Gastrocnemius medialis (tissue), 4 donors: ENCODE results near the gene ACHE. TPM values are rescaled to one million over a fixed set of nuclear protein-coding genes. Genes with fewer than 3 reads are reported as not detected.

Source experiments
- ATAC-seq, 2 donors: fragments of 150-250 bp; one replicate each; pipeline ENCODE4 v1.9.1; 2016
- DNase-seq, 2 donors: peaks; one replicate each; pipeline ENCODE4 v3.0.0-alpha.2; 2019
- H3K27ac ChIP-seq, 4 donors: fragments of 200-600 bp; sonication (generic); 1 replicate in 1 of 4; 2 replicates in 3 of 4; pipeline ENCODE4 v1.5.1; 2016 to 2018; ENCODE audit warnings: mild to moderate bottlenecking in 2 of 4, moderate library complexity in 1 of 4
- H3K27me3 ChIP-seq, 3 donors: fragments of 200-600 bp; sonication (generic) in 2 of 3; 1 replicate in 1 of 3; 2 replicates in 2 of 3; pipeline versions ENCODE4 v1.5.1 to v1.6.0; 2016 to 2019; ENCODE audit warnings: mild to moderate bottlenecking in 1 of 3, moderate library complexity in 1 of 3
- H3K36me3 ChIP-seq, 2 donors: fragments of 200-600 bp; sonication (generic) in 1 of 2; one replicate each; pipeline ENCODE4 v1.5.1; 2017 to 2018
- H3K4me1 ChIP-seq, 2 donors: fragments of 200-600 bp; sonication (generic) in 1 of 2; one replicate each; pipeline ENCODE4 v1.5.1; 2016 to 2017; ENCODE audit warnings: mild to moderate bottlenecking in 2 of 2
- H3K4me3 ChIP-seq, 4 donors: fragments of 200-600 bp; sonication (generic) in 3 of 4; 1 replicate in 1 of 4; 2 replicates in 3 of 4; pipeline ENCODE4 v1.5.1; 2016 to 2019; ENCODE audit warnings: mild to moderate bottlenecking in 2 of 4
- H3K9me3 ChIP-seq, 3 donors: fragments of 200-600 bp; sonication (generic) in 2 of 3; 1 replicate in 1 of 3; 2 replicates in 2 of 3; pipeline ENCODE4 v1.5.1; 2016 to 2019
- CTCF ChIP-seq, 5 experiments: fragments of 450-650 bp in 3 of 5; fragments of 200-600 bp in 2 of 5; sonication (generic) in 2 of 5; IDR thresholded peaks in 4 of 5; conservative IDR thresholded peaks in 1 of 5; 1 replicate in 4 of 5; 2 replicates in 1 of 5; pipeline ENCODE4 v1.5.1; 2016 to 2019; ENCODE audit warnings: antibody characterized with exemption in 5 of 5, mild to moderate bottlenecking in 3 of 5, moderate library complexity in 3 of 5
- POLR2A ChIP-seq, 2 donors: fragments of 450-650 bp; IDR thresholded peaks; one replicate each; pipeline ENCODE4 v1.6.1; 2017; ENCODE audit warnings: antibody characterized with exemption in 2 of 2, mild to moderate bottlenecking in 2 of 2, moderate library complexity in 2 of 2
- in situ Hi-C, 4 donors: fragments of 200-750 bp; cut with MboI; loops; one replicate each; pipeline versions ENCODE4 v1.15.0 to v1.8.0; 2017; ENCODE audit warnings: low sequenced_read_pairs in 4 of 4
- intact Hi-C: fragments of 100-400 bp; cut with DNase I; formaldehyde crosslinking; loops from one replicate; pipeline ENCODE4 v1.15.1; 2023; ENCODE audit warnings: low total_unique reads
- total RNA-seq, 4 donors: library from RNA; depleted of rRNA; stranded (reverse); fragments of >200 nt; gene quantifications; one replicate each; pipeline versions ENCODE4 v1.1.0 to v1.2.3, GENCODE V29; 2016

ACHE gene
- total RNA-seq, 4 donors from 2014 or later: 6.5 to 59.5 (median 11.4) TPM

DNA sequence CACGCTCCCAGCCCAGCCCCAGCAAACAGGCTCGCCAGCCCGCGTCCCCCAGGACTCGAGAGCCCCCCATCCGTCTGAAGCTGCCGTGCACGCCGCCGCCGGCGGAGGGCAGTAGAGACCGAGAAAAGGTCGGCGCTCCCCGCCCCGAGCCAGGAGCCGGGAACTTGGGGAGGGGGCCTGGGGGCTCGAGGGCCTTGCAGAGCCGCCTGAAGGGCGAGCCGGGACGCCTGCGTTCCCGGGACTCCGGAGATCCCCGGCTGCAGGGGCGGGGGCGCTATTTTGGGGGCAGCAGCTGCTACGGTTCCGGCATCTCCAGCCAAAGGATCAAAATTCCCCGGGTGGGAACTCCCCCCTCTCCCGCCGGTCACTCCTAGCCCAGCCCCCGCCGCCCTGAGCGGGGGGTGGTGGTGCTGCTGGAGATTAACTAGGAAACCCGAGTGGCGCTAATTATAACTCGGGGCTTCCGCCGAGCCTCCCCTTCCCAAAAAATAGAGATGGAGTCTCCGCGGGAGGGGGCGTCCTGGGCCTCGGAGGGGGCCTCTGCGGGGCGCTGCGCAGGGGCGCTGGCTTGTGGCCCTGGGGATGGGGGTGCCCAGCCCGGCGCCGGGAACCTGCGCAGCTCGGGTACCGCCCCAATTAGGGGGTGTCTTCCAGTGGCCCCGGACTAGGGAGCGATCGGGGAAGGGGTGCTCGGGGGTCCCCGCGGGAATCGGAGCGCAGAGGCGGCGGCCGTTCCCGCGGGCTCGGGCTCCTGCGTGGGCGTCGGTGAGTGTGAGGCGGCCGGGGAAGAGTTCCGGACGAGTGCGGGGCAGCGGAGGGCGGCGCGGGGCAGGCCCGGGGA lies 608 bp downstream of the ACHE start:
- peak in 1 of 2 donors; percentile 64 for DNase-seq

DNA sequence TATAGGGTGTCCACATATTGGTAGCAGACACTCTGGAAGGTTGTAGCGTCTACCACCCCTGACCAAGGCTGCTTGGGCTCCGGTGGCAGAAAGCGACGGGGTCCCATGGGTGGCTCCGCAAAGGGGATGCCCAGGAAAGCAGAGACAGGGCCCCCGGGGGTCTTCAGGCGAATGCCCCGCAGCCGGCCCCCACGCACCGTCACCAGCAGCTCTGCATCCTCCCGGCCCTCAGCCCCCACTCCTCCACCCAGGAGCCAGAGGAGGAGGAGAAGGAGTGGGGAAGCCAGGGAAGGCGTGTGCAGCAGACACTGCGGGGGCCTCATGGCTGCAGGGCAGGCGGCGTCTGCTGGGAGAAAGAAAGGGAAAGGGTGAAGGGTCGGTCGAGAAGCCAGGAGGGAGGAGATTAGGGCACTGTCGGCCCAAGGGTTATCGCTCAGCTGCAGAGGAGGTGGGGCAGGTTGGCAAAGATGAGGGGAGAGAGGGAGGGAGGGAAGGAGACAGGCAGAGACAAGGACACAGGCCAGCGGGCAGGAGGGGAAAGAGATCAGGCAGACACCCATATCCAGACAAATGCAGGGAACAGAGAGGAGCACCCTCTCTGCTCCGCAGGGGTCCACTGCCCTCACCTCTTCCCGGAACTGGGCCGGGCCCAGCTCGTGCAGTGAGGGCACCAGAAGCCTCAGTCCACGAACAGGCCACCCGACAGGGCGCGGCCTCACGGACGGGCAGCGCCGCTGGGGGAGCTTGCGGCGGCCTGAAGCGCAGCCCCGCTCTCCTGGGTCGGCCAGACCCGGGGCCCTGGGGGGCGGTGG lies 1.6 kb downstream of the ACHE start:
- H3K4me1 ChIP-seq: peaks cover 18 to 49% of the 10 kb centered on the region in 2 donors
- no peaks in the 10 kb centered on the region for H3K36me3 ChIP-seq
- DNase-seq (peak in 1 of 2 donors; percentile 27), ATAC-seq (no peak)
- peaks cover 0 to 6% (median 0%) of the 10 kb centered on the region in 3 donors for H3K27me3 ChIP-seq
- H3K27ac ChIP-seq: peak overlapping the region; percentile 82 to 95 (median 91)
- TF ChIP-seq CTCF (IDR thresholded peaks at IDR 0.05 in 4 of 5, conservative IDR thresholded peaks at IDR 0.05 in 1 of 5): no peak
- no peak for TF ChIP-seq POLR2A (IDR thresholded peaks at IDR 0.05)
- peak overlapping the region; percentile 67 to 90 (median 81) for H3K4me3 ChIP-seq
- no peaks in the 10 kb centered on the region for H3K9me3 ChIP-seq
- in situ Hi-C loops: loop anchor here in 1 of 4 donors (5.0 kb wide), 1 partner anchor 163 kb away; no protein-coding TSS in a partner anchor
- intact Hi-C loops: loop anchor here (2.0 to 10.0 kb wide), 2 partner anchors 191 to 351 kb away; partner anchors contain the start of genes FIS1 and TRIM56

More for the DNA sequence above, 608 bp downstream of the ACHE start:
- H3K27me3 ChIP-seq: peaks cover 0 to 6% (median 0%) of the 10 kb centered on the region in 3 donors
- in situ Hi-C loops (loop anchor here in 2 of 4 donors (5.0 kb wide), 1 partner anchor 162 kb away; no protein-coding TSS in a partner anchor), intact Hi-C loops (loop anchor here (1.0 to 10.0 kb wide), 4 partner anchors 18 to 350 kb away; partner anchors contain the start of genes FIS1, POP7 and TRIM56)
- peak; percentile 37 to 38 for ATAC-seq
- H3K36me3 ChIP-seq: no peaks in the 10 kb centered on the region
- peak overlapping the region; percentile 82 to 95 (median 91) for H3K27ac ChIP-seq
- H3K4me1 ChIP-seq: peaks cover 18 to 46% of the 10 kb centered on the region in 2 donors
- H3K9me3 ChIP-seq: no peaks in the 10 kb centered on the region
- H3K4me3 ChIP-seq: peak overlapping the region; percentile 67 to 90 (median 81)
- TF ChIP-seq POLR2A (IDR thresholded peaks at IDR 0.05): peak; percentile 29 to 37
- TF ChIP-seq CTCF (IDR thresholded peaks at IDR 0.05 in 4 of 5, conservative IDR thresholded peaks at IDR 0.05 in 1 of 5): peak; percentile 68 to 91 (median 85)

GRCh38 chr7:100893318-100893895 lies 2.3 kb downstream of the ACHE start:
- intact Hi-C loops (loop anchor here (10.0 kb wide), 1 partner anchor 351 kb away; the partner anchor contains the start of gene FIS1), in situ Hi-C loops (loop anchor here in 1 of 4 donors (5.0 kb wide), 1 partner anchor 164 kb away; no protein-coding TSS in a partner anchor)
- Histone ChIP-seq H3K4me1 (peaks cover 26 to 56% of the 10 kb centered on the region in 2 donors), H3K27me3 (peaks cover 0 to 6% (median 0%) of the 10 kb centered on the region in 3 donors), H3K36me3 (peaks cover 0 to 2% of the 10 kb centered on the region in 2 donors), H3K4me3 (no peak overlapping the region), H3K9me3 (no peaks in the 10 kb centered on the region), H3K27ac (peak overlapping the region; percentile 30 to 95 (median 91))
- no peak for ATAC-seq
- DNase-seq: no peak
- TF ChIP-seq POLR2A (IDR thresholded peaks at IDR 0.05) (no peak), CTCF (IDR thresholded peaks at IDR 0.05 in 4 of 5, conservative IDR thresholded peaks at IDR 0.05 in 1 of 5) (no peak)
